ENCODE measurements around the gene GPN1.
"Not testable (repeated sequence)": the region's sequence is repeated elsewhere in the genome, so short reads cannot be mapped to it uniquely, and the experiment has no call there.

Gene GPN1

DNA sequence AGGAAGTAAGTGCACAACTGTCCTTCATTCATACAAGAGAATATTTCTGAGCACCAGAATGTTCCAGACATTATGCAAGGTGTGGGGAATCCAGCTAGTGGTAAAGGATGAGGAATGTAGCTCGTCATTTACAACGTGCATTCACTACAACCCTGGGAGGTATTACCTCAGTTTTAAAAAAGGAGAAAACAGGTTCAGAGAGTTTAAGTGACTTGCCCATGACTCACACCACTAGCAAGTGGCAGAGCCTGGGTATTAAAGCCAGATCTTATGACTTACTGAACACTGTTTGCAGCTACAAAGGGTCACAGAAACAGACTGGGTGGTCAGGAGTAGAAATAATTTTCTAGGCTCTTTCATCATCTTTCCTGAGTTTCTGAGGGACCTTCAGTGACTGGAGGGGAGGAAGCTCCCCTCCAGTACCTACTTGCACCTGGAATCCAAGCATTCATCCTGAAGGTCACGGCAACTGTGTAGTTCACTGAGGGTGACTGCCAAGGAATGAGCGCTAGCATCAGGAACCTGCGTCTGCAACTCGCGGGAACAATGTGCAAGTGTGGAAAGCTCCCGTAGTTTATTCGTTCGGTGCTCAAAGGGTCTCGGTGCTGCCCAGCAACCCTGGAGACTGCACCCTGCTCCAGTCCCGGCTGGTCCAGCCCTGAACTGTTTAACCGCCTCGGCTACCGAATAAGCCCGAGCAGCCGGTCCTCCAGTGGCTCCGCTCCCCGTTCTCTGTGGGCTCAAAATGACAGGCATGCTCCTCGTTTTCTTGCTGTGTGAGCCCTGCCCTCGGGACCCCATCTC is 685 bp upstream of the GPN1 start:
- DNase-seq, result no peak

GRCh38 chr2:27630257-27630656 is 1.4 kb downstream of the GPN1 start:
- DNase-seq, result not testable (repeated sequence)

DNA sequence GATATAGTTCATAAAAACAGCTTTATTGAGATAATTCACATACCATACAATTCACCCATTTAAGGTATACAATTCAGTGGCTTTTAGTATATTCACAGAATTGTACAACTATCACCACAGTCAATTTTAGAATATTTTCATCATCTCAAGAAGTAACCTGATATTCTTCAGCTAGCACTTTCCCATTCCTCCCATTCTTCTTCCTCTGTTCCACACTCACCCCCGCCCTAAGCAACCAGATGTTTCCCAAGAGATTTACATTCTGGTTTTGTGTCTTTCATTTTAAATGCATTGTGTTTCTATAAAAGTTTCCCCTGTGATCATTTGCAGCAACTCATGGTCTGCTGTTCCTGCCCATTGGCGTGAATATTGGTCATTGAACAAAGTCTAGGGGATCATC is 5.4 kb downstream of the GPN1 start:
- DNase-seq, result no peak

- no peak for DNase-seq
Observed at GRCh38 chr2:27636766-27637165, 7.9 kb downstream of the GPN1 start.

DNA sequence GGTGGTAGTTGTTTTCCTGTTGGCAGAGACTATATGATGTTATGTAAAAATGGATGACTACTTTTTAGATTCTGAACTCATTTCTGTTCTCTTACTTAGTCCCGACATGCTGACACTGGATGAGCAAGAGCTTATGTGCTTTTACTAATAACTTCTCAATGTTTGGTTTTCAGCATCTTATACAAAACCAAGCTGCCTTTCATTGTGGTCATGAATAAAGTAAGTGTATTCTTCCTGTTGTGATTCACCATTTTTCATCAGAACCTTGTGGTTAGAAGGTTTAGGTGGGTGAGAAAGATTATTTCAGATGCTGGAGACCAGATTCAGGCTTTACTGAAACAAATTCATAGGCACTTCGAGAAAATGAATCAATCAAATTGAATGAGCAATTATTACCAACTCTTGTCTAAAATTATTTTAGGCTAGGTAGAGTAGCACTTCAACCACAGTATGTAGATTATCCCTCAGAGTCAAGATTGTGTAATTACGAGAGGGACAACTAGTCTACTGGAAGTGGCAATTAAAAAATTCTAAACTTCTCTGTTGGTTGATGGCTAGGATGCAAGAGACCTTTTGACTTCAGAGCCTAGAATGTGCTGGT is 9.3 kb downstream of the GPN1 start:
- no peak for DNase-seq

DNA sequence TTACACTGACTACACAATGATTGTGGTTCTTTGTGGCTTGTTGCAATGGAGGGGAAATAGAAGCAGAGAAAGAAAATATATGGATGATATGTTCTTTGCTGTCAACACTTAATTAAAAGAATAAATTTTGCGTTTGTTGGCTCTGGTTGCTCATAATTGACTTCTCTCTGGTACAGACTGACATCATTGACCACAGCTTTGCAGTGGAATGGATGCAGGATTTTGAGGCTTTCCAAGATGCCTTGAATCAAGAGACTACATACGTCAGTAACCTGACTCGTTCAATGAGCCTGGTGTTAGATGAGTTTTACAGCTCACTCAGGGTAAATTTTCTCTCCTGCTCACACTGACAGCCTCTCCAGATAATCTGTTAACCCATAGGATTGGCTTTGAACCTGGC is 9.9 kb downstream of the GPN1 start:
- DNase-seq, result no peak

DNA sequence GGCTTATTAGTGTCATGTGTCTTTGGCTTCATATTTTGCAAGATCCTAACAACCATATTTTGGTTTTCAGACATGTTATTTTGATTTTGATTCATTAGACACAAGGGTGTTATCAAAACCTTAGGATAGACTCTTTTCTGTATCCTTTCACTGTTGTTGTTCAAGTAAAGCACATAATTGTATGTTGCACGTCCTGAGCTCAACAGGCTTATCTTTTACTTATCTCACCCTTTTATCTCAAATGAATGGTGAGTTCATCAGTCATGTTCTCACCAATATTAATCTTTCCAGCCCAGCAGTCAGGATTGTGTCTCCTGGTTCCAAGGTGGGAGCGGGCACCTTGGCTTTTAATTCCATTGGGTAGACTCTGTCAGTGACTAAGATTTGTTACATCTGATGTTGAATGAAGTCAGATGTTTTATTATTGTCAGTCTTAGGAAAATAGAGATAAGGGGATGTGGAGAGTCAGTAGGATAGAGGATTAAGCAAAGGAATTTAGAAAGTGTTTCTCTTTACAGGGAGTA is 11.9 kb downstream of the GPN1 start:
- DNase-seq, result no peak

DNA sequence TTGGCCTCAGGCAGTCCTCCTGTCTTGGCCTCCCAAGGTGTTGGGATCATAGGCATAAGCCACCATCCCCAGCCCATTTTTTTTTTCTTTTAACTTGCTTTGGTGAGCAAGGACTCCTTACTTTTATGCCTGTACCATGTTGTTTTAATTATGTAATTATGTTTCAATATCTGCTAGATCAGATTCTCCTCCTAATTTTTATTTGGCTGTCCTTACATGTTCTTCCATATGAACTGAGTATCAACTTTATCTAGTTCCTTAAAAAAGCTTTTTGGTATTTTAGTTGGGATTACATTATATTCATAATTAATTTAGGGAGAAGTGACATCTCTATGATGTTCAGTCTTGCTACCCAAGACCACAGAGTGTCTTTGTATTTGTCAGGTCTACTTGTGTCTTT is 16.3 kb downstream of the GPN1 start:
- DNase-seq, result no peak

DNA sequence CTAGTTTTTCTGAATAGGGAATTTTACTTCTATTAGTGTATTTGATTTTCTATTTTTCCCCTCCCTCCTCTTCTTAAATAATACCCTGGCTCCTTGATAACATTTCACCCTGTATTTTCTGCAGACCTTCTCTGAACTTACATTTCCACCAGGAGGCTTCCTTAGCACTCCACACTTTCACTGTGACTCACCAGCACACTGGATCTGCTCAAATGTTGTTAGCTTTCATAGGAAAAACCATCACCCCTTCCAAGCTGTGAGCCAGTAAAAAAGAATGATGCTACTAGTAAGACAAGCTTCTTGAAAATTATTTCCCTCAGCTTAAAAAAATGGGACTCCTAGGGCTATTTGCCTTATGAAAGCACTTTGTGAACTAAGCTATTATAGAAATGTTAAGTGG is 18.4 kb downstream of the GPN1 start:
- no peak for DNase-seq

DNA sequence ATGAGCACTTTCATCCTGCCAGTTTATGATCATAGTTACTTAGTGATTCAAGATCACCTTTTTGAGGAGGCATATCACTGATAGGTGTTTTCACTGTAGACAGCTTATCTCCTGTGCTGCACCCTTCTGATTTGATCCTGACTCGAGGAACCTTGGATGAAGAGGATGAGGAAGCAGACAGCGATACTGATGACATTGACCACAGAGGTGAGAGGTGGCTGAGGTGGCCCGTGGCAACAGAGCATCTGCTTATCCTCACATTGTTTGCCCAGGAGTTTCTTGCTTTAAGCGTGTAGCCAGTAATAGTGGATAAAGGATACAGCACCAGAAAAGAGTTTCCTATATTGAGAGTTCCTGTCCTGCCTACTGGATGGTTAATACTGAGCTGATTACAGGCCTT is 18.9 kb downstream of the GPN1 start:
- no peak for DNase-seq

DNA sequence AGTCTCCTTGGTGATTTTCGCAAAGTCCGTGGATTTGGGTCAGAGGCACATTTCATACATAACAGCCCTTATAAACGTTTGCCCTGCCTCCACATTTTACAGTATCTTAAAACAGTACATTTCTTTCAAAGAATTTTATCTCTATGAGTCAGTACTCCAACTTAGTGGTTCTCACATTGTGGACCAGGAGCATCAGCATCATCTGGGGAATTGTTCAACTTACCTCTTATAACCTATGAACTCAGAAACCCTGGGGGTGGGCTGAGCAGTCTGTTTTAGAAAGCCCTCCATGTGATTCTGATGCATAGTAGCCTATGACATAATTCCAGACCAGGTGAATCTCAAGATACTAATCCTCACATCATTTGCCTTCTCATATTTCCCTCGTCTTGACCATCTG is 22.2 kb downstream of the GPN1 start:
- no peak for DNase-seq

GRCh38 chr2:27652341-27652740 is 23.5 kb downstream of the GPN1 start:
- DNase-seq, result no peak

DNA sequence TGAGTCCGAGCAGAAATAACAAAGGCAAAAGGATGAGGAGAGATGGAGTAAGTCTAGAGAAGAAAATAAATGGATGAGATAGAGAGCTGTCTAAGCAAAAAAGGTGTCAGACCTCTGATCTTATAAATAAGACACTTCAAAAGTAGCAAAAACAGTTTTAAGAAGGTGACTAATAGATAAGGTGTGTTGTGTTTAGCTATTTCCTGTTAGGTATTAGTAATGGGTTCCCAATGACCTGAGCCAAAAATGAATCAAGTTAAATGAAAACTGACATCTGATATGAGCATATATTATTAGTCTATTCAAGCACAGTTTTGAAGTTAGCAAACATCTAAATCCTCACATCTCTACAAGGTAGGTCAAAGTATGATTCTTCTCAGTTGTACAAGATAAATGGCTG is 23.9 kb downstream of the GPN1 start:
- no peak for DNase-seq

DNA sequence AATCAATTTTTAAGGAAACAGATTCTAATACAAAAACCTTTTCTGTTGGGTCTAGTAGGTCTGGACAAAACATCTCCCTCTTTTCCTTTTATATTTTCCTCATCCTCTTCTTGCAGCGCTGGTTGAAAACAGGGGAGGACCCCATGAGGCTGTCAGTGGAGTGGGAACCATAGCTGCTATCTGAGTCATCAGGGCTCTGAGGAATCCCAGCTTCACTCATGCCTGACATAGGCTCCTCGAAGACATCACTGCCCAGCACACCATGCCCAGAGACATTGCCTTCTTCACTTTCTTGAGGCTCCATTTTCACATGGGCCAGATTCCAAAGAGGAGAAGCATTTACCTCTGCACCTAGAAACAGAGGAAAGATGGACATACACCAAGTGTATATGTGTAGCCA is 24.5 kb downstream of the GPN1 start:
- no peak for DNase-seq

- no peak for DNase-seq
Observed at GRCh38 chr2:27655155-27655951, 26.5 kb downstream of the GPN1 start.

DNA sequence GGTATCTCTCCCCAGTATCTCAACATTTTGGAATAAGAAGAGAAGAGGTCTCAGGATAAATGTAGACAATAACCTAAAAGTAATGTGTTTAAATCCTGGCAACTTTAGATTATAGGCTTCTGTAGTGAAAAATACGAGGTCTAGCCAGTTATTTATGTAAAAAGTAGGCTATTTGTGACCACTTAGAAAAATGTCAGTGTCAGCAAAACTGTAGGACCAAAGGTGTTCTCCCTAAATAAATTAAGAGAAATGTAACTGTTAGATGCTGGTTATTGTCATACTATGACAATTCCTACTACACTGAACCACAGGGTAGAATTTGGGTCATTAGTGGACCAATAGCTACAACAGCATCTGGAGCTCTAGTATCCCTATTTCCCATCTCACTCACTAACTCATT is 32.5 kb downstream of the GPN1 start:
- no peak for DNase-seq

- peak; percentile 74 for DNase-seq
Observed at GRCh38 chr2:27663285-27664153, 34.7 kb downstream of the GPN1 start, which contains the start of the genes SLC4A1AP and SUPT7L. TSS of gene SLC4A1AP (plus strand) at chr2:27663889. CDS start at chr2:27663915, 26 bp downstream. TSS of gene SUPT7L (minus strand) at chr2:27663614. CDS start at chr2:27662192, 1,422 bp downstream.

DNA sequence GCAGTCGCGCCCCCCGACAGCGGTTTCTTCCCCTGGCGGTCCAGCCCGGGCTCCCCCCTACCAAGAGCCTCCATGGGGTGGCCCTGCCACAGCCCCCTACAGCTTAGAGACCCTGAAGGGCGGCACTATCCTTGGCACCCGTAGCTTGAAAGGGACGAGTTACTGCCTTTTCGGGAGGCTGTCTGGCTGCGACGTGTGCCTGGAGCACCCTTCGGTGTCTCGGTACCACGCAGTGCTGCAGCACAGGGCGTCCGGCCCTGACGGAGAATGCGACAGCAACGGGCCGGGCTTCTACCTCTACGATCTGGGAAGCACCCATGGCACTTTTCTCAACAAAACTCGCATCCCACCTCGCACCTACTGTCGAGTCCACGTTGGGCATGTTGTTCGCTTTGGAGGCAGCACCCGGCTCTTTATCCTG is 35.3 kb downstream of the GPN1 start:
- DNase-seq, result no peak

GRCh38 chr2:27664622-27665363 is 35.9 kb downstream of the GPN1 start:
- DNase-seq, result no peak

DNA sequence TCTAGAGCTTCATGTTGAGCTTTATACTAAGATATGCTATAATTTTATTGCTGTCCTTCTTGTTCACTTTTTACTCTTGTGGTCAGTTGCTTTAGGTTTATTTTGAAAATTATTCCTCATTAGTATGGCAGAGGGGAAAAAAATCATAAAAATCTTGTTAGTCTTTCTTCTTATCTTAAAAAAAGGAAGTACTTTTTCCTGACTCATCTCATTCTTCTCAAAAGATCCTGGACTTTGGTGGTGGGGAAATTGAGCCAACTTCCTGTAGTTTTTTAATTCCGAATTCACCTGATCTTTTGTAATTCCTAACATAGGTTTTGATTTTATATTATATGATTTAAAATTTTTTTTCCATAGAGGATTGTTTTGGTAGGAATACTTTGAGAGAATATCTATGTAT is 38.6 kb downstream of the GPN1 start:
- no peak for DNase-seq

DNA sequence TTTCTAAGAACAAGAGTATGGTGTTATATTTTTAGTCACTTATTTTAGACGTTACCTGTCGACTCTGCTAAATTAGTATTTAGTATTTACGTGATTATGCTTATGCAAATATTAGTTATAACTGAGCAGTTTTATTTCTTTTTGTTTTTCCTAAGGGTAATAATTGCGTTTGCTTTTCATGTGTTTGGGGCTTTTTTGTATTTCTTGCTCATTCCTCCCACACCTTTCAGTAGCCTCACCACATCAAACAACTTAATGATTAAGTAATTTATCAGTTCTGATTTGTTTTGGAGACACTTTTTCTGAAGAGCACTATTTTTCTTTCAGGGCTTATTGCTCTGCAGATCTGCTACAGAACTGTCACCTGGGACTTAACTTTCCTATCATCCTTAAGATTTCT is 42.4 kb downstream of the GPN1 start:
- DNase-seq, result no peak
